Gastroesophageal sphincter (tissue), 4 donors: Measurements from ENCODE around the gene ASIC2. TPM values are rescaled to one million over a fixed set of nuclear protein-coding genes. Genes with fewer than 3 reads are reported as not detected.

Experiments
- ATAC-seq: fragments of 150-250 bp; one replicate; pipeline ENCODE4 v1.9.1; 2016; ENCODE audit warnings: mild to moderate bottlenecking, moderate library complexity
- H3K27ac ChIP-seq, 4 donors: fragments of 200-600 bp; sonication (generic) in 3 of 4; 1 replicate in 3 of 4; 2 replicates in 1 of 4; pipeline ENCODE4 v1.5.1; 2016 to 2019
- H3K27me3 ChIP-seq: fragments of 200-600 bp; sonication (generic); one replicate; pipeline ENCODE4 v1.5.1; 2019
- H3K36me3 ChIP-seq, 2 donors: fragments of 200-600 bp; sonication (generic); one replicate each; pipeline ENCODE4 v1.5.1; 2019; ENCODE audit warnings: control low read depth in 1 of 2
- H3K4me1 ChIP-seq, 3 donors: fragments of 200-600 bp; sonication (generic); 1 replicate in 2 of 3; 2 replicates in 1 of 3; pipeline ENCODE4 v1.5.1; 2016 to 2019; ENCODE audit warnings: control low read depth in 2 of 3
- H3K4me3 ChIP-seq, 2 donors: fragments of 200-600 bp; sonication (generic); one replicate each; pipeline ENCODE4 v1.5.1; 2019; ENCODE audit warnings: mild to moderate bottlenecking in 1 of 2, moderate library complexity in 1 of 2
- H3K9me3 ChIP-seq, 3 donors: fragments of 200-600 bp; sonication (generic); one replicate each; pipeline ENCODE4 v1.5.1; 2017 to 2019; ENCODE audit warnings: control low read depth in 2 of 3
- CTCF ChIP-seq, 4 experiments: fragments of 200-600 bp in 2 of 4; fragments of 450-650 bp in 2 of 4; sonication (generic) in 1 of 4; IDR thresholded peaks; one replicate each; pipeline ENCODE4 v1.5.1; 2017 to 2019; ENCODE audit warnings: antibody characterized with exemption in 4 of 4, mild to moderate bottlenecking in 2 of 4, moderate library complexity in 2 of 4
- EP300 ChIP-seq: sonication (generic); formaldehyde crosslinking; IDR thresholded peaks from one replicate; pipeline ENCODE4 v1.6.1; 2017; ENCODE audit warnings: antibody characterized with exemption, mild to moderate bottlenecking
- POLR2A ChIP-seq, 2 donors: fragments of 450-650 bp; IDR thresholded peaks; one replicate each; pipeline ENCODE4 v1.6.1; 2017; ENCODE audit warnings: antibody characterized with exemption in 2 of 2, mild to moderate bottlenecking in 2 of 2, moderate library complexity in 1 of 2
- POLR2AphosphoS5 ChIP-seq: sonication (generic); formaldehyde crosslinking; IDR thresholded peaks from one replicate; pipeline ENCODE4 v1.6.1; 2017; ENCODE audit warnings: antibody characterized with exemption
- WGBS, 2 donors: methylation state at CpG; one replicate each; pipeline ENCODE4 v1.1.5; 2018; ENCODE audit warnings: low coverage in 1 of 2; 5-methylcytosine and 5-hydroxymethylcytosine counted together
- total RNA-seq, 4 donors: library from RNA; depleted of rRNA; stranded (reverse); fragments of >200 nt; gene quantifications; one replicate each; pipeline ENCODE4 v1.1.0, GENCODE V29; 2016

ASIC2 gene
- total RNA-seq, 4 donors from 2014 or later: 0.15 TPM; not detected in 3

- H3K4me3 ChIP-seq: no peak overlapping the region
- TF ChIP-seq CTCF (IDR thresholded peaks at IDR 0.05) (no peak), POLR2AphosphoS5 (no peak), POLR2A (IDR thresholded peaks at IDR 0.05) (no peak), EP300 (no peak)
- no peaks in the 10 kb centered on the region for H3K36me3 ChIP-seq
- ATAC-seq: no peak
- no peak overlapping the region for H3K27ac ChIP-seq
- peaks cover 51% of the 10 kb centered on the region for H3K27me3 ChIP-seq
- H3K4me1 ChIP-seq: no peaks in the 10 kb centered on the region
- 53 to 100% methylated on average over 1 to 4 of the region's 4 CpGs for WGBS, 2 donors
- no peaks in the 10 kb centered on the region for H3K9me3 ChIP-seq
Measured at GRCh38 chr17:33334703-33335102, 41.6 kb upstream of the ASIC2 start.

- no peaks in the 10 kb centered on the region for H3K4me1 ChIP-seq
- peaks cover 25% of the 10 kb centered on the region for H3K27me3 ChIP-seq
- no peak for ATAC-seq
- no peak overlapping the region for H3K27ac ChIP-seq
- H3K4me3 ChIP-seq: no peak overlapping the region
- H3K36me3 ChIP-seq: no peaks in the 10 kb centered on the region
- WGBS, 2 donors: 62% methylated on average over 2 of the region's 3 CpGs; no CpG with 5 or more reads in 1 of the 2 donors
- H3K9me3 ChIP-seq: no peaks in the 10 kb centered on the region
- no peak for TF ChIP-seq CTCF (IDR thresholded peaks at IDR 0.05)
- no peak for TF ChIP-seq POLR2A (IDR thresholded peaks at IDR 0.05)
- TF ChIP-seq POLR2AphosphoS5: no peak
- no peak for TF ChIP-seq EP300
Measured at GRCh38 chr17:33330877-33331276, 37.8 kb upstream of the ASIC2 start.

- no peak for ATAC-seq
- H3K9me3 ChIP-seq: no peaks in the 10 kb centered on the region
- no peaks in the 10 kb centered on the region for H3K36me3 ChIP-seq
- H3K4me3 ChIP-seq: no peak overlapping the region
- H3K27me3 ChIP-seq: peaks cover 7% of the 10 kb centered on the region
- H3K4me1 ChIP-seq: no peaks in the 10 kb centered on the region
- 23 to 30% methylated on average over 2 to 4 of the region's 4 CpGs for WGBS, 2 donors
- TF ChIP-seq POLR2AphosphoS5 (no peak), CTCF (IDR thresholded peaks at IDR 0.05) (no peak), EP300 (no peak), POLR2A (IDR thresholded peaks at IDR 0.05) (no peak)
- no peak overlapping the region for H3K27ac ChIP-seq
Measured at GRCh38 chr17:33328129-33328528, 35.0 kb upstream of the ASIC2 start.

GRCh38 chr17:33324736-33325135 lies 31.6 kb upstream of the ASIC2 start:
- ATAC-seq: no peak
- H3K27me3 ChIP-seq: peaks cover 15% of the 10 kb centered on the region
- H3K36me3 ChIP-seq: no peaks in the 10 kb centered on the region
- TF ChIP-seq POLR2AphosphoS5 (no peak), EP300 (no peak)
- no peak overlapping the region for H3K27ac ChIP-seq
- WGBS, 2 donors: 28 to 94% methylated on average over 2 to 3 of the region's 3 CpGs
- H3K4me1 ChIP-seq: no peaks in the 10 kb centered on the region
- H3K9me3 ChIP-seq: no peaks in the 10 kb centered on the region
- H3K4me3 ChIP-seq: no peak overlapping the region

GRCh38 chr17:33322063-33322462 lies 29.0 kb upstream of the ASIC2 start:
- no peak overlapping the region for H3K27ac ChIP-seq
- no peak for ATAC-seq
- WGBS, 2 donors: 59 to 62% methylated on average over 4 of the region's 6 CpGs

More at GRCh38 chr17:33322063-33322462, 29.0 kb upstream of the ASIC2 start:
- Histone ChIP-seq H3K9me3 (no peaks in the 10 kb centered on the region), H3K4me1 (no peaks in the 10 kb centered on the region), H3K27me3 (peaks cover 24% of the 10 kb centered on the region), H3K36me3 (no peaks in the 10 kb centered on the region), H3K4me3 (no peak overlapping the region)
- no peak for TF ChIP-seq POLR2A (IDR thresholded peaks at IDR 0.05)
- no peak for TF ChIP-seq EP300
- TF ChIP-seq CTCF (IDR thresholded peaks at IDR 0.05): no peak
- TF ChIP-seq POLR2AphosphoS5: no peak
